ENCODE data around the gene RIIAD1. TPM values are rescaled to one million over a fixed set of nuclear protein-coding genes. Genes with fewer than 3 reads are reported as not detected.
A peak's percentile ranks its signal among the peaks of the same experiment; 100 is the strongest.

Gene RIIAD1
- total RNA-seq, 1 donor = not detected

- peak in 1 of 3 donors; percentile 18 for DNase-seq (ENCODE audit: low read depth in 2 of 3, low spot score in 2 of 3)
These were observed 11.0 kb upstream of the RIIAD1 start for GRCh38 chr1:151710187-151710840.

GRCh38 chr1:151711044-151711800 is 10.1 kb upstream of the RIIAD1 start:
- no peak for DNase-seq (ENCODE audit: low read depth in 2 of 3, low spot score in 2 of 3)

- no peak for DNase-seq (ENCODE audit: low read depth in 2 of 3, low spot score in 2 of 3)
These were observed 9.4 kb upstream of the RIIAD1 start for GRCh38 chr1:151711951-151712350.

GRCh38 chr1:151713044-151713443 is 8.3 kb upstream of the RIIAD1 start:
- no peak for DNase-seq (ENCODE audit: low read depth in 2 of 3, low spot score in 2 of 3)

- DNase-seq (ENCODE audit: low read depth in 2 of 3, low spot score in 2 of 3) = no peak
These were observed 7.4 kb upstream of the RIIAD1 start for GRCh38 chr1:151713874-151714273.

- DNase-seq (ENCODE audit: low read depth in 2 of 3, low spot score in 2 of 3) = no peak
These were observed 6.2 kb upstream of the RIIAD1 start for GRCh38 chr1:151714820-151715725.

- peak in 1 of 3 donors; percentile 47 for DNase-seq (ENCODE audit: low read depth in 2 of 3, low spot score in 2 of 3)
These were observed 5.5 kb upstream of the RIIAD1 start for GRCh38 chr1:151715726-151716404.

GRCh38 chr1:151716405-151716762 is 4.9 kb upstream of the RIIAD1 start:
- DNase-seq (ENCODE audit: low read depth in 2 of 3, low spot score in 2 of 3) = no peak

- DNase-seq (ENCODE audit: low read depth in 2 of 3, low spot score in 2 of 3) = peak in 2 of 3 donors; percentile 52 to 68
These were observed 4.3 kb upstream of the RIIAD1 start, which contains the start of gene CELF3 for GRCh38 chr1:151716771-151717631. CELF3 (minus strand) TSS chr1:151716803; CDS start chr1:151716020, 783 bp downstream.

GRCh38 chr1:151718011-151718431 is 3.3 kb upstream of the RIIAD1 start:
- no peak for DNase-seq (ENCODE audit: low read depth in 2 of 3, low spot score in 2 of 3)

- no peak for DNase-seq (ENCODE audit: low read depth in 2 of 3, low spot score in 2 of 3)
These were observed 2.7 kb upstream of the RIIAD1 start for GRCh38 chr1:151718666-151719065.

- DNase-seq (ENCODE audit: low read depth in 2 of 3, low spot score in 2 of 3) = no peak
These were observed 1.2 kb upstream of the RIIAD1 start for GRCh38 chr1:151720125-151720524.

GRCh38 chr1:151720554-151720953 is 768 bp upstream of the RIIAD1 start:
- DNase-seq (ENCODE audit: low read depth in 2 of 3, low spot score in 2 of 3) = peak in 1 of 3 donors; percentile 38

- DNase-seq (ENCODE audit: low read depth in 2 of 3, low spot score in 2 of 3) = no peak
These were observed 627 bp downstream of the RIIAD1 start for GRCh38 chr1:151721788-151722510.

GRCh38 chr1:151723726-151724370 is 2.5 kb downstream of the RIIAD1 start:
- no peak for DNase-seq (ENCODE audit: low read depth in 2 of 3, low spot score in 2 of 3)

GRCh38 chr1:151728151-151729054 is 7.1 kb downstream of the RIIAD1 start:
- DNase-seq (ENCODE audit: low read depth in 2 of 3, low spot score in 2 of 3) = no peak

Data from hematopoietic multipotent progenitor cell (in vitro differentiated cells).